Prostate gland (tissue), 2 donors: Measurements from ENCODE around the gene RPTN. TPM values are rescaled to one million over a fixed set of nuclear protein-coding genes. Genes with fewer than 3 reads are reported as not detected.

Source experiments
- DNase-seq: peaks from one replicate; pipeline ENCODE4 v3.0.0-alpha.2; 2019; ENCODE audit warnings: low spot score
- H3K27ac ChIP-seq, 2 donors: fragments of 200-600 bp; sonication (generic); 2 replicates each; pipeline ENCODE4 v1.5.1; 2017 to 2019
- H3K27me3 ChIP-seq: fragments of 200-600 bp; sonication (generic); replicated peaks from 2 replicates; pipeline ENCODE4 v1.5.1; 2019; ENCODE audit not compliant: insufficient read depth
- H3K36me3 ChIP-seq, 2 donors: fragments of 200-600 bp; sonication (generic); 1 replicate in 1 of 2; 2 replicates in 1 of 2; pipeline versions ENCODE4 v1.5.1 to v1.8.1; 2017 to 2019
- H3K4me1 ChIP-seq: fragments of 200-600 bp; sonication (generic); replicated peaks from 2 replicates; pipeline ENCODE4 v1.5.1; 2019
- H3K4me3 ChIP-seq, 2 donors: fragments of 200-600 bp; sonication (generic); 2 replicates each; pipeline ENCODE4 v1.5.1; 2017 to 2019
- H3K9me3 ChIP-seq: fragments of 200-600 bp; sonication (generic); 2 replicates; pipeline ENCODE4 v1.5.1; 2017
- POLR2A ChIP-seq: fragments of 450-650 bp; IDR thresholded peaks from one replicate; pipeline ENCODE4 v1.6.1; 2016; ENCODE audit warnings: antibody characterized with exemption, mild to moderate bottlenecking
- POLR2AphosphoS5 ChIP-seq: sonication (generic); formaldehyde crosslinking; IDR thresholded peaks from one replicate; pipeline ENCODE4 v1.6.1; 2017; ENCODE audit warnings: antibody characterized with exemption
- WGBS: methylation state at CpG from one replicate; pipeline ENCODE4 v1.1.5; 2018; 5-methylcytosine and 5-hydroxymethylcytosine counted together
- intact Hi-C: fragments of 100-400 bp; cut with DNase I; formaldehyde crosslinking; loops from one replicate; pipeline ENCODE4 v1.14.2; 2022
- total RNA-seq, 2 donors: library from RNA; depleted of rRNA; stranded (reverse); fragments of >200 nt; gene quantifications; one replicate each; pipeline ENCODE4 v1.1.0, GENCODE V29; 2016
- TF ChIP-seq, protein P1 (sequence below), 4 experiments: fragments of 200-600 bp in 2 of 4; fragments of 450-650 bp in 2 of 4; sonication (generic) in 2 of 4; IDR thresholded peaks; 1 replicate in 3 of 4; 2 replicates in 1 of 4; pipeline ENCODE4 v1.5.1; 2016 to 2019; ENCODE audit warnings: antibody characterized with exemption in 4 of 4, mild to moderate bottlenecking in 2 of 4, moderate library complexity in 2 of 4

RPTN gene
- total RNA-seq, 2 donors from 2014 or later = not detected

GRCh38 chr1:152110860-152111514, 48.0 kb downstream of the RPTN start:
- H3K27ac ChIP-seq = no peak overlapping the region
- H3K27me3 ChIP-seq = no peaks in the 10 kb centered on the region
- no peaks in the 10 kb centered on the region for H3K36me3 ChIP-seq
- peak overlapping the region; percentile 16 to 30 for H3K4me3 ChIP-seq
- intact Hi-C loops = no loop called here
- under 1% methylated on average over 60 of the region's 60 CpGs for WGBS
- H3K9me3 ChIP-seq = no peaks in the 10 kb centered on the region
- H3K4me1 ChIP-seq = peaks cover 8% of the 10 kb centered on the region
- DNase-seq = no peak
- TF ChIP-seq POLR2A (no peak), POLR2AphosphoS5 (no peak)
- TF ChIP-seq, protein P1, sequence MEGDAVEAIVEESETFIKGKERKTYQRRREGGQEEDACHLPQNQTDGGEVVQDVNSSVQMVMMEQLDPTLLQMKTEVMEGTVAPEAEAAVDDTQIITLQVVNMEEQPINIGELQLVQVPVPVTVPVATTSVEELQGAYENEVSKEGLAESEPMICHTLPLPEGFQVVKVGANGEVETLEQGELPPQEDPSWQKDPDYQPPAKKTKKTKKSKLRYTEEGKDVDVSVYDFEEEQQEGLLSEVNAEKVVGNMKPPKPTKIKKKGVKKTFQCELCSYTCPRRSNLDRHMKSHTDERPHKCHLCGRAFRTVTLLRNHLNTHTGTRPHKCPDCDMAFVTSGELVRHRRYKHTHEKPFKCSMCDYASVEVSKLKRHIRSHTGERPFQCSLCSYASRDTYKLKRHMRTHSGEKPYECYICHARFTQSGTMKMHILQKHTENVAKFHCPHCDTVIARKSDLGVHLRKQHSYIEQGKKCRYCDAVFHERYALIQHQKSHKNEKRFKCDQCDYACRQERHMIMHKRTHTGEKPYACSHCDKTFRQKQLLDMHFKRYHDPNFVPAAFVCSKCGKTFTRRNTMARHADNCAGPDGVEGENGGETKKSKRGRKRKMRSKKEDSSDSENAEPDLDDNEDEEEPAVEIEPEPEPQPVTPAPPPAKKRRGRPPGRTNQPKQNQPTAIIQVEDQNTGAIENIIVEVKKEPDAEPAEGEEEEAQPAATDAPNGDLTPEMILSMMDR (IDR thresholded peaks at IDR 0.05) = no peak

GRCh38 chr1:152110365-152110859, 48.6 kb downstream of the RPTN start:
- Histone ChIP-seq H3K4me1 (peaks cover 8% of the 10 kb centered on the region), H3K4me3 (peak overlapping the region; percentile 16 to 30), H3K27ac (no peak overlapping the region), H3K36me3 (no peaks in the 10 kb centered on the region), H3K9me3 (no peaks in the 10 kb centered on the region), H3K27me3 (no peaks in the 10 kb centered on the region)
- intact Hi-C loops = no loop called here
- WGBS = 1% methylated on average over 31 of the region's 31 CpGs
- peak; percentile 12 for DNase-seq
- TF ChIP-seq, protein P1 (IDR thresholded peaks at IDR 0.05) = no peak
- TF ChIP-seq POLR2AphosphoS5 (no peak), POLR2A (no peak)

DNA sequence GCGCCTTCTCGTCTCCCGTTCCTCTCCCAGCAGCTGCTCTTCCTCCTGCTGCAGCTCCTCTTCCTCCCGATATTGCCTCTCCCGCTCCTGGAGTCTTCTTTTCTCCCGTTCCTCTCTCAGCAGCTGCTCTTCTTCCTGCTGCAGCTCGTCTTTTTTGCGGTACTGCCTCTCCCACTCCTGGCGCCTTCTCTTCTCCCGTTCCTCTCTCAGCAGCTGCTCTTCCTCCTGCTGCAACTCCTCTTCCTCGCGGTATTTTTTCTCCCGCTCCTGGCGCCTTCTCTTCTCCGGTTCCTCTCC, 49.1 kb downstream of the RPTN start:
- Histone ChIP-seq H3K27me3 (no peaks in the 10 kb centered on the region), H3K36me3 (no peaks in the 10 kb centered on the region), H3K9me3 (no peaks in the 10 kb centered on the region), H3K4me1 (peaks cover 8% of the 10 kb centered on the region), H3K27ac (no peak overlapping the region), H3K4me3 (peak overlapping the region; percentile 16 to 30)
- DNase-seq = no peak
- WGBS = 6% methylated on average over 15 of the region's 15 CpGs
- intact Hi-C loops = no loop called here
- TF ChIP-seq, protein P1 (IDR thresholded peaks at IDR 0.05) = no peak
- no peak for TF ChIP-seq POLR2A
- TF ChIP-seq POLR2AphosphoS5 = no peak

DNA sequence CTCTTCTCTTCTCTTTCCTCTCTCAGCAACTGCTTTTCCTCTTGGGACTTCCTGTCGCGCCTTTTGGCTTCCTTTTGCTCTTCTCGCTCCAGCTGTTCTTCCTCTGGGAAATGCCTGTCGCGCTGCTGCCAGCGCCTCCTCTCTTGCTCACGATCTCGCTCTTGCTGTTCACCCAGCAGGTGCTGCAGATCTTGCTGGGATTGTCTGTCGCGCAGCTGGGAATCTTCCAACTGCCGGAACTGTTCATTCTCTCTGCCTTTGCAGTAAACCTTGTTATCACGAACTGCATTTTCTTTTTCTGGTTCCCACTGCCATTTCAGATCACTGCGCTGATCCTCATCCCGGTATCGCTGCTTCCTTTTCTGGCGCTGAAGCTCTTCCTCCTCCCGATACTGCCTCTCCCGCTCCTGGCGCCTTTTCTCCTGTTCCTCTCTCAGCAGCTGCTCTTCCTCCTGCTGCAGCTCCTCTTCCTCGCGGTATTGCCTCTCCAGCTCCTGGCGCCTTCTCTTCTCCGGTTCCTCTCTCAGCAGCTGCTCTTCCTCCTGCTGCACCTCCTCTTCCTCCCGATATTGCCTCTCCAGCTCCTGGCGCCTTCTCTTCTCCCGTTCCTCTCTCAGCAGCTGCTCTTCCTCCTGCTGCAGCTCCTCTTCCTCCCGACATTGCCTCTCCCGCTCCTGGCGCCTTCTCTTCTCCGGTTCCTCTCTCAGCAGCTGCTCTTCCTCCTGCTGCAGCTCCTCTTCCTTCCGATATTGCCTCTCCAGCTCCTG, 49.6 kb downstream of the RPTN start:
- no peaks in the 10 kb centered on the region for H3K36me3 ChIP-seq
- H3K4me1 ChIP-seq = peaks cover 8% of the 10 kb centered on the region
- 6% methylated on average over 31 of the region's 31 CpGs for WGBS
- H3K9me3 ChIP-seq = no peaks in the 10 kb centered on the region
- intact Hi-C loops = no loop called here
- no peak overlapping the region for H3K27ac ChIP-seq
- H3K4me3 ChIP-seq = peak overlapping the region; percentile 16 to 30
- TF ChIP-seq POLR2AphosphoS5 = no peak
- TF ChIP-seq, protein P1 (IDR thresholded peaks at IDR 0.05) = no peak
- TF ChIP-seq POLR2A = no peak
- DNase-seq = no peak
- H3K27me3 ChIP-seq = no peaks in the 10 kb centered on the region

- Histone ChIP-seq H3K4me3 (no peak overlapping the region), H3K36me3 (no peaks in the 10 kb centered on the region), H3K27me3 (no peaks in the 10 kb centered on the region), H3K9me3 (no peaks in the 10 kb centered on the region), H3K4me1 (peaks cover 8% of the 10 kb centered on the region), H3K27ac (no peak overlapping the region)
- TF ChIP-seq, protein P1 (IDR thresholded peaks at IDR 0.05) = no peak
- TF ChIP-seq POLR2A (no peak), POLR2AphosphoS5 (no peak)
- intact Hi-C loops = no loop called here
- WGBS = 15% methylated on average over 28 of the region's 28 CpGs
- no peak for DNase-seq
Observed at GRCh38 chr1:152108882-152109222, 50.2 kb downstream of the RPTN start.
